GM18507 (cell line): Measurements from ENCODE around the gene ZMYND19.
"Not testable (repeated sequence)": the region's sequence is repeated elsewhere in the genome, so short reads cannot be mapped to it uniquely, and the experiment has no call there.

Experiments used
- DNase-seq: peaks from one replicate; pipeline ENCODE4 v3.0.0; 2011; ENCODE audit warnings: low read depth; ENCODE audit not compliant: insufficient read length; ENCODE audit errors: extremely low spot score
- FAIRE-seq: peaks from 2 replicates; lab custom pipeline; 2011; peaks lifted over from hg19 to GRCh38; lab: Jason Lieb, UNC

ZMYND19 gene

DNA sequence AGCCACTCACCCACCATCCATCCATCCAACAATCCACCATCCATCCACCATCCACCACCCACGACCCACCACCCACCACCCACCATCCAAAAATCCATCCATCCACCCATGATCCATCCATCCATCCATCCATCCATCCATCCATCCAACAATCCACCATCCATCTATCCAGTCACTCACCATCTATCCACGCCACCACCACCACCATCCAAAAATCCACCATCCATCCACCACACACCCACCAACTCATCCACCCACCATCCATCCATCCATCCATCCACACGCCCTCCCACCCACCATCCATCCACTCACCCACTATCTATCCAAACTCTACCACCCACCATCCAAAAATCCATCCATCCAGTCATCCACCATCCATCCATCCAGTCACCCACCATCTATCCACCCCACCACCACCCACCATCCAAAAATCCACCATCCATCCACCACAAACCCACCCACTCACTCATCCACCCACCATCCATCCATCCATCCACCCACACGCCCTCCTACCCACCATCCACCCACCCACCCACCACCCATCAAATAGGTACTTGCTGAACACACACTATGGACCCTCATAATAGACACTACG lies 20.6 kb downstream of the ZMYND19 start:
- FAIRE-seq (no peak), DNase-seq (no peak)

DNA sequence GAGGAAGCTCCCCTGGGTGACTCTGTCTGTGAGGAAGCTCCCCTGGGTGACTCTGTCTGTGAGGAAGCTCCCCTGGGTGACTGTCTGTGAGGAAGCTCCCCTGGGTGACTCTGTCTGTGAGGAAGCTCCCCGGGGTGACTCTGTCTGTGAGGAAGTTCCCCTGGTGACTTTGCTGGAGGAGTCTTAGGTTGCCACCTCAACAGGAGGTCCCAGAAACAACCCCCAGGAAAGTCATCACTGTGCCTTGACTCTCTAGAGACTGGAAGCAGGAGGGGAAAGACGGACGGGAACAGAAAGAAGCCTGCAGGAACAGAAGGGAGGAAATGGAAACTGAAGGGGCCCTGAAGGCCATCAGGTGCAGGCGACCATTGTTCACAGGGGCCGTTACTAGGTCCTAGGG lies 21.9 kb downstream of the ZMYND19 start:
- DNase-seq, FAIRE-seq: not testable (repeated sequence)

DNA sequence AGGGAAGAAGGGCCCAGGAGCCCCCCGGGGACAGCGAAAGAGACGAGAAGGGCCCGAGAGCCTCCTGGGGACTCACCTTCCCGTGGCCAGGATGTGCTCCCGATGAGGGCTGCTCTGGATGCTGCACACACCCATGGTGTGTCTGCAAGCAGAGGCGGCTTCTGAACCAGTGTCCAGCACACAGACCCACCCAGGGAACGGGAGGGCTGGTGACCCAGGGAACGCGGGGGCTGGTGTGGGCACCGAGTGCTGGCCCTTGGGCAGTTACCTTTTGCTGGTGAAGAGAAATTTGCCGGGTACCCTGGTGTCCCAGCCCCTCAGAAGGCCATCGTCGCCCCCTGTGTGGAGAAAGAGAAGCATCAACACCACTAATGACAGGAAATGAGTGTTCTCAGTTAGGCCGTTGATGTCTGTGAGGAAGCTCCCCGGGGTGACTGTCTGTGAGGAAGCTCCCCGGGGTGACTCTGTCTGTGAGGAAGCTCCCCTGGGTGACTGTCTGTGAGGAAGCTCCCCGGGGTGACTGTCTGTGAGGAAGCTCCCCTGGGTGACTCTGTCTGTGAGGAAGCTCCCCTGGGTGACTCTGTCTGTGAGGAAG lies 25.4 kb downstream of the ZMYND19 start:
- no peak for FAIRE-seq
- DNase-seq: no peak

GRCh38 chr9:137564134-137564533 lies 26.2 kb downstream of the ZMYND19 start:
- FAIRE-seq: no peak
- no peak for DNase-seq

- no peak for DNase-seq
Measured at GRCh38 chr9:137558127-137558526, 32.2 kb downstream of the ZMYND19 start.

GRCh38 chr9:137556069-137556838 lies 34.1 kb downstream of the ZMYND19 start:
- no peak for DNase-seq
- no peak for FAIRE-seq

More at GRCh38 chr9:137558127-137558526, 32.2 kb downstream of the ZMYND19 start:
- FAIRE-seq: no peak

- FAIRE-seq (no peak), DNase-seq (no peak)
Measured at GRCh38 chr9:137555179-137555578, 35.1 kb downstream of the ZMYND19 start.

DNA sequence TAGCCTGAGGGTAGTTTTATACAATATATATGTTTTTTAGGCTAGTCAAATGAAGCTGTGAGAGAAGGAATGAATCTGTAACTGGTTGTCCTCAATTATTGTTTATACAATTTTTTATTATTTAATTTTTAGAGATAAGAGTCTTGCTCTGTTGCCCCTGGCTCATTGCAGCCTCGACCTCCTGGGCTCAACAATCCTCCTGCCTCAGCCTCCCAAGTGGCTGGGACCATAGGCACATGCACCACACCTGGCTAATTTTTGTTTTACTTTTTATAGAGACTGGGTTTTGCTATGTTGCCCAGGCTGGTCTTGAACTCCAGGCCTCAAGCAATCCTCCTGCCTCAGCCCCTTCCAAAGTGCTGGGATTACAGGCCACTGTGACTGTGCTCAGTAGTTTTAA lies 36.0 kb downstream of the ZMYND19 start:
- no peak for FAIRE-seq
- DNase-seq: no peak

- FAIRE-seq, DNase-seq: not testable (repeated sequence)
Measured at GRCh38 chr9:137553654-137554053, 36.7 kb downstream of the ZMYND19 start.

- DNase-seq (peak; percentile 18), FAIRE-seq (peak; percentile 12)
Measured at GRCh38 chr9:137552022-137552768, 38.1 kb downstream of the ZMYND19 start.

DNA sequence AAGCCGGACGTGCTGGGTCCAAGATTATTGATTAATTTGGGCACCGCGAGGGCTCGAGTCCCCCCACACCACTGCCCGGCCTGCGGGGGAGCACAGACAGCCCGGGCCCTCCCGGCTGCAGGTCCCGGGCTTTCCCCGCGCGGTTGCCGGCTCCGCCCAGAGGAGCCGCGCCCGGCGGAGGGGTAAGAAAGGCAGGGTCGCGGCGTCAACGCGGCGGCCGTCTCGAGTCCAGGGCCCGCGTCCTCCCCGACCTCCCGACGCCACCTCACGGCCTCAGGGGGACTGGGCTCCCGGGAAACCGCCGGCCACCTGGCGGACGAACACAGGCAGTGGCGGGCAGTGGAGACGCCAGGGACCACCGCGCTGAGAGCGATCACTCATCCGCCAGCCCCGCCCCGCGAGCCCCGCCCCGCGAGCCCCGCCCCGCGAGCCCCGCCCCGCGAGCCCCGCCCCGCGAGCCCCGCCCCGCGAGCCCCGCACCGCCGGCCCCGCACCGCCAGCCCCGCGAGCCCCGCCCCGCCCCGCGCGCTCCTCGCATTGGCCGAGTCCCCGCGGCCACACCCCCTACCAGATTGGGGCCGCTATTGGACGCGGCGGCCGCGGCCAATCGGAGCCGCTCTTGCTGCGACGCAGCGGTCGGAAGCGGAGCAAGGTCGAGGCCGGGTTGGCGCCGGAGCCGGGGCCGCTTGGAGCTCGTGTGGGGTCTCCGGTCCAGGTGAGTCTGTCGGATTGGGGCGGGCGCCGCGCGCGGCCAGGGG lies 38.9 kb downstream of the ZMYND19 start, which contains the start of gene MRPL41:
Gene MRPL41, plus strand, starts transcription at position 616 of the 758 bp plus-strand sequence. CDS start 203 bp downstream, outside the sequence.
- FAIRE-seq: peak; percentile 93
- DNase-seq: peak; percentile 89

GRCh38 chr9:137550958-137551263 lies 39.4 kb downstream of the ZMYND19 start:
- FAIRE-seq: not testable (repeated sequence)

DNA sequence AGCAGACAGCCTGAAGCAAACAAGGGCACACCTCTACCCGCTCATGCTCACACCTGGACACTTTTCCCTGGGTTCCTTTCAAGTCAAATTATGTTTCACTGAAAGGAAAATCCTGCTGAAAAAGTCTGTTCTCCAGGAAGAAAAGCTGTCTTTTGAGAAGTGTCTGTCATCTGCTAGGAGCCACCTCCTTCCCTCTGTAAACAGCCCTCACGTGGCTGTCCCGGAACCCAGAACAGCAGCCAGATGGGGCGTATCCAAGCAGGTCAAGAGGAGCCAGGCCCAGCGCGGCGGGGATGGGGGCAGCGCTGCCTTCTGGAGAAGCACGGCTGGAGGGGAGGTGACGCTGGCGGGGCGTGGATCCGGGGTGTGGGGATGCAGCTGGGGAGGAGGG lies 40.1 kb downstream of the ZMYND19 start, which contains the start of gene PNPLA7:
Gene PNPLA7, minus strand, starts transcription at position 172 of the 391 bp plus-strand sequence. CDS start 205 bp downstream, outside the sequence.
- DNase-seq (no peak), FAIRE-seq (peak; percentile 68)

More at GRCh38 chr9:137550958-137551263, 39.4 kb downstream of the ZMYND19 start:
- DNase-seq: not testable (repeated sequence)

GRCh38 chr9:137547687-137548543 lies 42.4 kb downstream of the ZMYND19 start:
- DNase-seq: no peak
- no peak for FAIRE-seq

DNA sequence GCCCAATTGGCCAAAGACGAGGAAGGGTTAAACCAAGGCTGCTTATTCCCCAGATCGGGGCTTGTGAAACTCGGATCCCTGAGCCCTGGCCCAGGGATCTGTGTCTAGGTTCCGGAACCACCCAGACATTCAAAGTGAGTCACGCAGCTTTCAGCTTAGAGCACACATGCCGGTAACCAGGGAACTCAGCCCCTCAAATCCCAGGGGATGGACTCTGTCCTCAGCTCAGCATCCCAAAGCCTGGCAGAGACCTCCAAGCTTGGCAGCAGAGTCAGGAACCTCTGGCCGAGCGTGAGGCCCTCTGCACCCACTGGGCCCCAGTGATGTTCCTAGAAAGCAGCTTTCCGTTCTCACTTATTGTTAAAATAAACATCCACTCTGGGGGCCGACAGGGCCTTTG lies 45.2 kb downstream of the ZMYND19 start:
- DNase-seq (no peak), FAIRE-seq (no peak)

GRCh38 chr9:137544176-137544760 lies 46.0 kb downstream of the ZMYND19 start:
- FAIRE-seq: no peak
- DNase-seq: no peak

DNA sequence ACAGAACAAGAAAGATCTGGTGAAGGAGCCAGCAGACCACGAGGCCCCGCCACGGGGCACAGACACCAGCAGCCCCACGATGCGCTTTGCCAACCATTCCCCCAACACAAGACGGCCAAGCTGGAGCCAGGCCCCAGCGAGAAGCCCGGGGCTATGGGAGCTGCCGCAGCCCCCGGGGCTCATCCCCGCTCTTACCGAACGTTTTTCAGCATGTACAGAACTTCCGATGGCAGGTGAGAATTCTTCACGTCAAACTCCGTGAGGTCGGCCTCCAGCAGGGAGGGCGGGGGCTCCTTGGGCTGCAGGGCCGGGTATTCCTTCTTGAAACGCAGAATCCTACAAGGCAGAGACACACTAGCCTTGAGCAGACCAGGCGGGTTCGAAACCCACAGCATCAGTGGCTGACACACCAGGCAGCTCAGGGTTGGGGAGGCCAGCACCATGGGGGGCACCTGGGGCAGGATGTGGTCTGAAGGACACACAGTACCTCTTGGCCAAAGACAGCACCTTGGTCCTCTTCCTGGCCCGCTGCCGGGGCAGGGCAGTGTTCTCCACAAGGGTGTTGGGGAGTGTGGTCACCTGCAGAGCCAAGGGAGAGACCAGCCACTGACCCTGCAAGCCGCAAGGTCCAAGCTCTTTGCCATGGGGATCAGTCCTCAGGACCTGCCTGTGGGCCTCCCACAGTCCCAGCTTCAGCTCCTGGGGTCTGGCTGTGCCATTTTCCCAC lies 46.9 kb downstream of the ZMYND19 start:
- no peak for FAIRE-seq
- no peak for DNase-seq
